ENCODE data around the gene CD59. TPM values are rescaled to one million over a fixed set of nuclear protein-coding genes. Genes with fewer than 3 reads are reported as not detected.

CD59 gene
- total and polyA plus RNA-seq, 9 of the 15 experiments (the other 6 are each of a cell fraction or from before 2014, with no cell fraction given), result 38.1 to 338 (median 173) TPM

DNA sequence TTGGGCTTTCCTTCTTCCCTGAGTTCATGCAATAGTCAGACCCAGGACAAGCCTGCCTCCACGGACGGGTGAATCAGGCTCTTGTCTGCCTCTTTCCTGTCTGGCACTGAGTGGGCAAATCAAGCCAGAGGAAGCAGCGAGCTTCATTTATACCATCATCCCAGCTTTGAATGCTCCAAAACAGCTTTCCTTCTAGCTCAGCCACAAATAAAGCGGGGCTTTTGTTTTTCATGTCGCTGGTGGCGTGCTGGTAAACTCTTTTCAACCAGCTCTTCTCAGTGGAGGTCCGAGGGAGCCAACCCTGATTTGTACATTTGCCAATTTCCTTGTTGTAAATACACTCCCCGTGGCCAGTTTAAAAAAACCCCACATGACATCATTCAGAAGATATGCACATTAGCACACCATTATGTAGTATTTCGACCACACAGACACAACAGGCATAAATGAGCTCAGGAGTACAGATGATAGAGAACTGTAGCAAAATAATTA is 44.2 kb downstream of the CD59 start:
- Histone ChIP-seq H3K4me1 (replicated peaks in 1 of 2; ENCODE audit: control insufficient read depth in 2 of 2, insufficient read depth in 2 of 2, low read length in 2 of 2) (peaks cover 5 to 10% of the 10 kb centered on the region in 2 experiments; a peak in 4 of 5 replicates), H3K4me2 (ENCODE audit: insufficient read depth, low read length) (no peak overlapping the region), H3K9me1 (ENCODE audit: control insufficient read depth, insufficient read depth, low read length) (no peaks in the 10 kb centered on the region), H3K36me3 (ENCODE audit: control insufficient read depth, insufficient read depth, low read length) (no peaks in the 10 kb centered on the region), H3K27ac (ENCODE audit: extremely low read depth, low read depth, low read length) (no peak overlapping the region), H3K27me3 (ENCODE audit: control insufficient read depth in 2 of 2, insufficient read depth in 2 of 2, low read length in 2 of 2) (peaks cover 10 to 27% of the 10 kb centered on the region in 2 experiments), H2AFZ (ENCODE audit: low read depth, low read length) (no peak overlapping the region), H4K20me1 (replicated peaks; ENCODE audit: control insufficient read depth, insufficient read depth, low read length) (no peaks in the 10 kb centered on the region), H3K9ac (ENCODE audit: insufficient read depth in 1 of 2, low read depth in 2 of 2, low read length in 2 of 2) (no peak overlapping the region), H3K9me3 (replicated peaks; ENCODE audit: control insufficient read depth, insufficient read depth, low read depth, low read length) (no peaks in the 10 kb centered on the region), H3K4me3 (no peak overlapping the region), H3K79me2 (ENCODE audit: control insufficient read depth, insufficient read depth, low read length) (no peaks in the 10 kb centered on the region)
- intact Hi-C loops (cut with micrococcal nuclease), result no loop called here
- BruUV-seq (replicated peaks), result no TSS peak
- WGBS (ENCODE audit: insufficient coverage, low coverage, missing lambda C conversion rate), result 42% methylated on average over 9 of the region's 9 CpGs
- CTCF ChIA-PET (ENCODE audit: low intra/inter-chr PET ratio), result no interaction called here
- DNase-seq (ENCODE audit: extremely low read depth in 1 of 4, low spot score in 3 of 4) (no peak), FAIRE-seq (no peak), ATAC-seq (no peak)
- in situ Hi-C loops (cut with MboI), result no loop called here
- POLR2A ChIA-PET, result interaction anchor here (0.6 to 2.0 kb wide), 4 partner anchors 10 to 796 kb away, joined by 3 to 7 read pairs (median 5); no protein-coding TSS in a partner anchor
- TF ChIP-seq JUND (IDR thresholded peaks at IDR 0.05; ENCODE audit: borderline replicate concordance, low read depth, low read length) (0 out of 2 replicates have a peak, but pooled peaks have one; percentile 33), JUND (tag; IDR thresholded peaks at IDR 0.05; ENCODE audit: borderline replicate concordance, low read depth, low read length) (no peak; the same call in 2 of the 3 replicates), SMARCB1 (IDR thresholded peaks at IDR 0.05; ENCODE audit: insufficient read length, low read depth) (no peak), HLTF (IDR thresholded peaks at IDR 0.05) (no peak), ZNF184 (CRISPR knock-in tag; IDR thresholded peaks at IDR 0.05) (no peak), RHOXF2B (CRISPR knock-in tag; conservative IDR thresholded peaks at IDR 0.05) (no peak), TCF3 (CRISPR knock-in tag; IDR thresholded peaks at IDR 0.05) (no peak), ZBTB1 (CRISPR knock-in tag; IDR thresholded peaks at IDR 0.05; ENCODE audit: borderline replicate concordance, low read depth) (no peak), NONO (IDR thresholded peaks at IDR 0.05; ENCODE audit: low read depth in 2 of 2, low read length in 1 of 2) (no peak), RB1 (IDR thresholded peaks at IDR 0.05; ENCODE audit: low read depth) (no peak), MAFK (IDR thresholded peaks at IDR 0.05; ENCODE audit: low read length) (no peak), CEBPB (tag; IDR thresholded peaks at IDR 0.05) (no peak), ZNF134 (CRISPR knock-in tag; conservative IDR thresholded peaks at IDR 0.05) (no peak), POLR2AphosphoS5 (IDR thresholded peaks at IDR 0.05; ENCODE audit: control insufficient read depth, insufficient read depth, low read depth, low read length) (no peak), ZNF384 (IDR thresholded peaks at IDR 0.05; ENCODE audit: low read depth, low read length) (peak; percentile 63; the same call in 1 of the 2 replicates)
- TF ChIP-seq, protein P1, sequence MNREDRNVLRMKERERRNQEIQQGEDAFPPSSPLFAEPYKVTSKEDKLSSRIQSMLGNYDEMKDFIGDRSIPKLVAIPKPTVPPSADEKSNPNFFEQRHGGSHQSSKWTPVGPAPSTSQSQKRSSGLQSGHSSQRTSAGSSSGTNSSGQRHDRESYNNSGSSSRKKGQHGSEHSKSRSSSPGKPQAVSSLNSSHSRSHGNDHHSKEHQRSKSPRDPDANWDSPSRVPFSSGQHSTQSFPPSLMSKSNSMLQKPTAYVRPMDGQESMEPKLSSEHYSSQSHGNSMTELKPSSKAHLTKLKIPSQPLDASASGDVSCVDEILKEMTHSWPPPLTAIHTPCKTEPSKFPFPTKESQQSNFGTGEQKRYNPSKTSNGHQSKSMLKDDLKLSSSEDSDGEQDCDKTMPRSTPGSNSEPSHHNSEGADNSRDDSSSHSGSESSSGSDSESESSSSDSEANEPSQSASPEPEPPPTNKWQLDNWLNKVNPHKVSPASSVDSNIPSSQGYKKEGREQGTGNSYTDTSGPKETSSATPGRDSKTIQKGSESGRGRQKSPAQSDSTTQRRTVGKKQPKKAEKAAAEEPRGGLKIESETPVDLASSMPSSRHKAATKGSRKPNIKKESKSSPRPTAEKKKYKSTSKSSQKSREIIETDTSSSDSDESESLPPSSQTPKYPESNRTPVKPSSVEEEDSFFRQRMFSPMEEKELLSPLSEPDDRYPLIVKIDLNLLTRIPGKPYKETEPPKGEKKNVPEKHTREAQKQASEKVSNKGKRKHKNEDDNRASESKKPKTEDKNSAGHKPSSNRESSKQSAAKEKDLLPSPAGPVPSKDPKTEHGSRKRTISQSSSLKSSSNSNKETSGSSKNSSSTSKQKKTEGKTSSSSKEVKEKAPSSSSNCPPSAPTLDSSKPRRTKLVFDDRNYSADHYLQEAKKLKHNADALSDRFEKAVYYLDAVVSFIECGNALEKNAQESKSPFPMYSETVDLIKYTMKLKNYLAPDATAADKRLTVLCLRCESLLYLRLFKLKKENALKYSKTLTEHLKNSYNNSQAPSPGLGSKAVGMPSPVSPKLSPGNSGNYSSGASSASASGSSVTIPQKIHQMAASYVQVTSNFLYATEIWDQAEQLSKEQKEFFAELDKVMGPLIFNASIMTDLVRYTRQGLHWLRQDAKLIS (CRISPR knock-in tag; IDR thresholded peaks at IDR 0.05), result no peak
- TF ChIP-seq, protein P2, sequence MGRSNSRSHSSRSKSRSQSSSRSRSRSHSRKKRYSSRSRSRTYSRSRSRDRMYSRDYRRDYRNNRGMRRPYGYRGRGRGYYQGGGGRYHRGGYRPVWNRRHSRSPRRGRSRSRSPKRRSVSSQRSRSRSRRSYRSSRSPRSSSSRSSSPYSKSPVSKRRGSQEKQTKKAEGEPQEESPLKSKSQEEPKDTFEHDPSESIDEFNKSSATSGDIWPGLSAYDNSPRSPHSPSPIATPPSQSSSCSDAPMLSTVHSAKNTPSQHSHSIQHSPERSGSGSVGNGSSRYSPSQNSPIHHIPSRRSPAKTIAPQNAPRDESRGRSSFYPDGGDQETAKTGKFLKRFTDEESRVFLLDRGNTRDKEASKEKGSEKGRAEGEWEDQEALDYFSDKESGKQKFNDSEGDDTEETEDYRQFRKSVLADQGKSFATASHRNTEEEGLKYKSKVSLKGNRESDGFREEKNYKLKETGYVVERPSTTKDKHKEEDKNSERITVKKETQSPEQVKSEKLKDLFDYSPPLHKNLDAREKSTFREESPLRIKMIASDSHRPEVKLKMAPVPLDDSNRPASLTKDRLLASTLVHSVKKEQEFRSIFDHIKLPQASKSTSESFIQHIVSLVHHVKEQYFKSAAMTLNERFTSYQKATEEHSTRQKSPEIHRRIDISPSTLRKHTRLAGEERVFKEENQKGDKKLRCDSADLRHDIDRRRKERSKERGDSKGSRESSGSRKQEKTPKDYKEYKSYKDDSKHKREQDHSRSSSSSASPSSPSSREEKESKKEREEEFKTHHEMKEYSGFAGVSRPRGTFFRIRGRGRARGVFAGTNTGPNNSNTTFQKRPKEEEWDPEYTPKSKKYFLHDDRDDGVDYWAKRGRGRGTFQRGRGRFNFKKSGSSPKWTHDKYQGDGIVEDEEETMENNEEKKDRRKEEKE (IDR thresholded peaks at IDR 0.05; ENCODE audit: borderline replicate concordance in 1 of 2, control insufficient read depth in 1 of 2, low read depth in 2 of 2, low read length in 1 of 2), result no peak

Data from K562 (cell line).